CD14-positive monocyte (primary cell): Measurements from ENCODE around the gene MYH7. TPM values are rescaled to one million over a fixed set of nuclear protein-coding genes. Genes with fewer than 3 reads are reported as not detected.

Experiments
- DNase-seq, 3 donors: peaks; one replicate each; pipeline ENCODE4 v3.0.0-alpha.2; 2011 to 2022
- H2AFZ ChIP-seq: 2 replicates; pipeline ENCODE4 v1.6.0; 2012; ENCODE audit warnings: mild to moderate bottlenecking, low read depth, low read length, inconsistent platforms; ENCODE audit not compliant: insufficient read depth, poor library complexity, severe bottlenecking
- H3K27ac ChIP-seq, 2 donors: 1 replicate in 1 of 2; 2 replicates in 1 of 2; pipeline ENCODE4 v1.5.1; 2012 to 2013; ENCODE audit warnings: low read length in 2 of 2, control low read depth in 1 of 2, inconsistent platforms in 1 of 2, low read depth in 1 of 2, mild to moderate bottlenecking in 1 of 2
- H3K27me3 ChIP-seq, 2 donors: one replicate each; pipeline versions ENCODE4 v1.6.0 to v1.6.1; 2011 to 2013; ENCODE audit warnings: low read length in 2 of 2; ENCODE audit not compliant: control insufficient read depth in 2 of 2, insufficient read depth in 2 of 2
- H3K36me3 ChIP-seq, 2 donors: replicated peaks in 1 of 2; 1 replicate in 1 of 2; 2 replicates in 1 of 2; pipeline versions ENCODE4 v1.5.1 to v1.6.1; 2012 to 2013; ENCODE audit warnings: low read length in 2 of 2, control low read depth in 1 of 2, inconsistent platforms in 1 of 2, mild to moderate bottlenecking in 1 of 2; ENCODE audit not compliant: insufficient read depth in 2 of 2, control insufficient read depth in 1 of 2
- H3K4me1 ChIP-seq, 2 donors: 1 replicate in 1 of 2; 2 replicates in 1 of 2; pipeline versions ENCODE4 v1.5.1 to v1.6.1; 2012 to 2013; ENCODE audit warnings: low read length in 2 of 2, control low read depth in 1 of 2, inconsistent platforms in 1 of 2, mild to moderate bottlenecking in 1 of 2, moderate library complexity in 1 of 2; ENCODE audit not compliant: insufficient read depth in 2 of 2, control insufficient read depth in 1 of 2
- H3K4me2 ChIP-seq: replicated peaks from 2 replicates; pipeline ENCODE3; 2012; ENCODE audit warnings: low read length, moderate library complexity, mild to moderate bottlenecking; ENCODE audit not compliant: poor library complexity, severe bottlenecking; ENCODE audit errors: extremely low read depth
- H3K4me3 ChIP-seq, 3 experiments: fragments of 200-600 bp in 1 of 3; sonication (generic) in 1 of 3; replicated peaks in 1 of 3; 1 replicate in 2 of 3; 2 replicates in 1 of 3; pipeline ENCODE4 v1.5.1; 2011 to 2013; ENCODE audit warnings: low read length in 3 of 3, mild to moderate bottlenecking in 3 of 3, control low read depth in 2 of 3, low read depth in 2 of 3, inconsistent platforms in 1 of 3, moderate library complexity in 1 of 3
- H3K79me2 ChIP-seq: 2 replicates; pipeline ENCODE4 v1.6.0; 2012; ENCODE audit warnings: mild to moderate bottlenecking, control low read depth, inconsistent platforms, low read length, moderate library complexity; ENCODE audit not compliant: insufficient read depth
- H3K9ac ChIP-seq: 2 replicates; pipeline ENCODE4 v1.6.0; 2017; ENCODE audit warnings: low read length, mild to moderate bottlenecking; ENCODE audit not compliant: insufficient read depth, poor library complexity, severe bottlenecking
- H3K9me3 ChIP-seq, 2 donors: replicated peaks in 1 of 2; 1 replicate in 1 of 2; 2 replicates in 1 of 2; pipeline versions ENCODE4 v1.5.1 to v1.6.1; 2012 to 2013; ENCODE audit warnings: low read length in 2 of 2, control low read depth in 1 of 2; ENCODE audit not compliant: control insufficient read depth in 1 of 2, insufficient read depth in 1 of 2
- H4K20me1 ChIP-seq: 2 replicates; pipeline ENCODE4 v1.6.0; 2012; ENCODE audit warnings: mild to moderate bottlenecking, low read length, control low read depth, moderate library complexity; ENCODE audit not compliant: insufficient read depth
- H3K27ac Mint-ChIP-seq, 7 donors: one replicate each; pipeline ENCODE4 v1.8.0; 2020; ENCODE audit warnings: mild to moderate bottlenecking in 7 of 7, mixed read lengths in 7 of 7, moderate library complexity in 6 of 7, inconsistent platforms in 2 of 7
- H3K27me3 Mint-ChIP-seq, 3 donors: one replicate each; pipeline ENCODE4 v1.8.0; 2021 to 2022; ENCODE audit warnings: low read depth in 3 of 3, mild to moderate bottlenecking in 3 of 3, mixed read lengths in 3 of 3, moderate library complexity in 3 of 3, inconsistent platforms in 1 of 3
- H3K36me3 Mint-ChIP-seq, 2 donors: one replicate each; pipeline ENCODE4 v1.8.0; 2020; ENCODE audit warnings: mixed read lengths in 2 of 2, inconsistent platforms in 1 of 2, mild to moderate bottlenecking in 1 of 2
- H3K4me1 Mint-ChIP-seq: one replicate; pipeline ENCODE4 v1.8.0; 2020; ENCODE audit warnings: mild to moderate bottlenecking, mixed read lengths
- H3K4me3 Mint-ChIP-seq, 2 donors: one replicate each; pipeline ENCODE4 v1.8.0; 2020; ENCODE audit warnings: mild to moderate bottlenecking in 2 of 2, mixed read lengths in 2 of 2, moderate library complexity in 1 of 2
- H3K9me3 Mint-ChIP-seq, 7 donors: one replicate each; pipeline ENCODE4 v1.8.0; 2020 to 2022; ENCODE audit warnings: mixed read lengths in 7 of 7, mild to moderate bottlenecking in 6 of 7, moderate library complexity in 6 of 7, inconsistent platforms in 2 of 7
- CTCF ChIP-seq: fragments of 200-600 bp; IDR thresholded peaks from one replicate; pipeline ENCODE4 v1.8.0; 2022; ENCODE audit warnings: antibody characterized with exemption, mild to moderate bottlenecking
- WGBS: methylation state at CpG from one replicate; pipeline ENCODE4 v1.1.5; 2013; ENCODE audit warnings: missing lambda C conversion rate; ENCODE audit not compliant: insufficient coverage; 5-methylcytosine and 5-hydroxymethylcytosine counted together
- intact Hi-C, 2 donors: fragments of 100-400 bp; cut with micrococcal nuclease; formaldehyde crosslinking; loops; one replicate each; pipeline versions ENCODE4 v1.15.0 to v1.15.1; 2023
- polyA plus RNA-seq, 3 donors: library from polyadenylated mRNA; depleted of rRNA in 1 of 3; unstranded in 2 of 3; stranded (reverse) in 1 of 3; fragments of 300-500 nt in 2 of 3; fragments of >200 nt in 1 of 3; fragmentation: Illumina TruSeq in 2 of 3; gene quantifications; 1 replicate in 2 of 3; 2 replicates in 1 of 3; pipeline ENCODE4 v1.2.3, GENCODE V29; 2012 to 2021

The MYH7 gene
- polyA plus RNA-seq, 3 donors = not detected

GRCh38 chr14:23405516-23406025 lies 29.9 kb downstream of the MYH7 start:
- intact Hi-C loops = no loop called here
- Histone ChIP-seq H3K4me1 (peaks cover 5 to 7% of the 10 kb centered on the region in 2 donors), H3K79me2 (no peaks in the 10 kb centered on the region), H4K20me1 (no peaks in the 10 kb centered on the region), H3K9ac (no peak overlapping the region), H3K4me2 (no peak overlapping the region), H2AFZ (no peak overlapping the region), H3K27ac (no peak overlapping the region), H3K9me3 (no peaks in the 10 kb centered on the region), H3K4me3 (no peak overlapping the region), H3K27me3 (no peaks in the 10 kb centered on the region), H3K36me3 (no peaks in the 10 kb centered on the region)
- Mint-ChIP-seq H3K27me3 (peaks cover 3 to 23% (median 3%) of the 10 kb centered on the region in 3 donors), H3K9me3 (no peaks in the 10 kb centered on the region), H3K27ac (no peak overlapping the region), H3K4me1 (peaks cover 17% of the 10 kb centered on the region), H3K36me3 (no peaks in the 10 kb centered on the region), H3K4me3 (no peak overlapping the region)
- WGBS = 84% methylated on average over 10 of the region's 13 CpGs
- no peak for DNase-seq
- TF ChIP-seq CTCF = no peak

- Mint-ChIP-seq H3K27me3 (peaks cover 3 to 22% (median 3%) of the 10 kb centered on the region in 3 donors), H3K36me3 (no peaks in the 10 kb centered on the region), H3K4me3 (no peak overlapping the region), H3K4me1 (peaks cover 19% of the 10 kb centered on the region), H3K9me3 (no peaks in the 10 kb centered on the region), H3K27ac (no peak overlapping the region)
- Histone ChIP-seq H3K27me3 (no peaks in the 10 kb centered on the region), H3K4me2 (no peak overlapping the region), H3K9me3 (no peaks in the 10 kb centered on the region), H3K4me1 (peaks cover 5 to 7% of the 10 kb centered on the region in 2 donors), H2AFZ (no peak overlapping the region), H3K4me3 (no peak overlapping the region), H3K36me3 (no peaks in the 10 kb centered on the region), H3K9ac (no peak overlapping the region), H3K27ac (no peak overlapping the region), H3K79me2 (no peaks in the 10 kb centered on the region), H4K20me1 (no peaks in the 10 kb centered on the region)
- WGBS = 92% methylated on average over 8 of the region's 10 CpGs
- DNase-seq = no peak
- TF ChIP-seq CTCF = no peak
- intact Hi-C loops = no loop called here
These were observed 30.4 kb downstream of the MYH7 start for GRCh38 chr14:23405096-23405495.
